Hematopoietic multipotent progenitor cell (in vitro differentiated cells): Measurements from ENCODE around the gene TOM1. TPM values are rescaled to one million over a fixed set of nuclear protein-coding genes. Genes with fewer than 3 reads are reported as not detected.

Source experiments
- DNase-seq, 3 donors: peaks; one replicate each; pipeline ENCODE4 v3.0.0-alpha.2; 2011 to 2015; ENCODE audit warnings: low read depth in 2 of 3, low spot score in 2 of 3
- total RNA-seq: library from RNA; depleted of rRNA; stranded (reverse); fragments of >200 nt; gene quantifications from one replicate; pipeline ENCODE4 v1.2.3, GENCODE V29; 2012

The TOM1 gene
- 53.3 TPM for total RNA-seq

- peak; percentile 98 to 99 (median 98) for DNase-seq
Measured at GRCh38 chr22:35299673-35300499, at the start of gene TOM1. Gene TOM1, plus strand, starts transcription at chr22:35299894. Its CDS starts 35 bp downstream, at chr22:35299929.

GRCh38 chr22:35250156-35250555 is 49.5 kb upstream of the TOM1 start:
- DNase-seq, result no peak

GRCh38 chr22:35253946-35254345 is 45.7 kb upstream of the TOM1 start:
- DNase-seq, result no peak

- DNase-seq, result no peak
Measured at GRCh38 chr22:35257002-35257320, 42.7 kb upstream of the TOM1 start.

- peak; percentile 72 to 92 (median 89) for DNase-seq
Measured at GRCh38 chr22:35257321-35258190, 42.1 kb upstream of the TOM1 start, which contains the start of gene HMGXB4. Gene HMGXB4, plus strand, starts transcription at chr22:35257493. Its CDS starts 4,898 bp downstream, at chr22:35262391.

GRCh38 chr22:35258191-35258988 is 41.3 kb upstream of the TOM1 start:
- DNase-seq, result no peak

GRCh38 chr22:35264986-35265385 is 34.7 kb upstream of the TOM1 start:
- DNase-seq, result no peak

- no peak for DNase-seq
Measured at GRCh38 chr22:35266277-35266676, 33.4 kb upstream of the TOM1 start.

GRCh38 chr22:35269630-35270029 is 30.1 kb upstream of the TOM1 start:
- DNase-seq, result no peak

- no peak for DNase-seq
Measured at GRCh38 chr22:35274154-35274871, 25.4 kb upstream of the TOM1 start.

GRCh38 chr22:35275580-35275979 is 24.1 kb upstream of the TOM1 start:
- DNase-seq, result no peak

GRCh38 chr22:35276019-35276418 is 23.7 kb upstream of the TOM1 start:
- DNase-seq, result no peak

GRCh38 chr22:35288116-35288515 is 11.6 kb upstream of the TOM1 start:
- DNase-seq, result no peak

GRCh38 chr22:35292786-35293185 is 6.9 kb upstream of the TOM1 start:
- no peak for DNase-seq

GRCh38 chr22:35296051-35296450 is 3.6 kb upstream of the TOM1 start:
- no peak for DNase-seq

GRCh38 chr22:35299217-35299672 is 449 bp upstream of the TOM1 start:
- peak in 2 of 3 donors; percentile 59 to 83 for DNase-seq

- DNase-seq, result peak in 2 of 3 donors; percentile 47 to 48
Measured at GRCh38 chr22:35301372-35301874, 1.7 kb downstream of the TOM1 start.

- no peak for DNase-seq
Measured at GRCh38 chr22:35303029-35303624, 3.4 kb downstream of the TOM1 start.

- DNase-seq, result no peak
Measured at GRCh38 chr22:35305525-35306070, 5.9 kb downstream of the TOM1 start.
